HG02571 (cell line): ENCODE results near the gene MMP14.

Experiments
- ATAC-seq: cut with Tn5 transposase; IDR thresholded peaks from one replicate; pipeline ENCODE4 v1.9.1; 2021; ENCODE audit warnings: mild to moderate bottlenecking, moderate library complexity; ENCODE audit not compliant: unreplicated experiment

The MMP14 gene

GRCh38 chr14:22882529-22883172 is 46.3 kb downstream of the MMP14 start:
- ATAC-seq = no peak

- ATAC-seq = no peak
Observed at GRCh38 chr14:22883173-22883976, 47.0 kb downstream of the MMP14 start, which contains the start of gene REM2. TSS of gene REM2 (plus strand) at chr14:22883222. CDS start at chr14:22883288, 66 bp downstream.

GRCh38 chr14:22884076-22884737 is 47.8 kb downstream of the MMP14 start:
- ATAC-seq = no peak

- no peak for ATAC-seq
Observed at GRCh38 chr14:22884738-22885523, 48.5 kb downstream of the MMP14 start.

GRCh38 chr14:22885975-22886374 is 49.6 kb downstream of the MMP14 start:
- ATAC-seq = no peak

GRCh38 chr14:22886500-22887259 is 50.3 kb downstream of the MMP14 start:
- peak; percentile 50 for ATAC-seq

GRCh38 chr14:22887260-22887989 is 51.0 kb downstream of the MMP14 start:
- peak; percentile 39 for ATAC-seq

- ATAC-seq = peak; percentile 54
Observed at GRCh38 chr14:22887990-22888378, 51.6 kb downstream of the MMP14 start.

- ATAC-seq = no peak
Observed at GRCh38 chr14:22888662-22889061, 52.3 kb downstream of the MMP14 start.

- ATAC-seq = no peak
Observed at GRCh38 chr14:22890416-22890815, 54.0 kb downstream of the MMP14 start.

GRCh38 chr14:22892488-22892887 is 56.1 kb downstream of the MMP14 start:
- no peak for ATAC-seq

- ATAC-seq = no peak
Observed at GRCh38 chr14:22893706-22894105, 57.3 kb downstream of the MMP14 start.

- no peak for ATAC-seq
Observed at GRCh38 chr14:22895402-22895801, 59.0 kb downstream of the MMP14 start.

GRCh38 chr14:22896356-22896755 is 60.0 kb downstream of the MMP14 start:
- no peak for ATAC-seq

GRCh38 chr14:22896760-22897159 is 60.4 kb downstream of the MMP14 start:
- ATAC-seq = no peak

GRCh38 chr14:22897357-22897756 is 61.0 kb downstream of the MMP14 start:
- ATAC-seq = no peak
